ENCODE data around the gene KCTD11.
"Not testable (repeated sequence)": the region's sequence is repeated elsewhere in the genome, so short reads cannot be mapped to it uniquely, and the experiment has no call there.

KCTD11 gene

GRCh38 chr17:7341842-7342241 is 10.1 kb upstream of the KCTD11 start:
- DNase-seq (ENCODE audit: extremely low read depth in 1 of 2, low read depth in 1 of 2), result no peak

DNA sequence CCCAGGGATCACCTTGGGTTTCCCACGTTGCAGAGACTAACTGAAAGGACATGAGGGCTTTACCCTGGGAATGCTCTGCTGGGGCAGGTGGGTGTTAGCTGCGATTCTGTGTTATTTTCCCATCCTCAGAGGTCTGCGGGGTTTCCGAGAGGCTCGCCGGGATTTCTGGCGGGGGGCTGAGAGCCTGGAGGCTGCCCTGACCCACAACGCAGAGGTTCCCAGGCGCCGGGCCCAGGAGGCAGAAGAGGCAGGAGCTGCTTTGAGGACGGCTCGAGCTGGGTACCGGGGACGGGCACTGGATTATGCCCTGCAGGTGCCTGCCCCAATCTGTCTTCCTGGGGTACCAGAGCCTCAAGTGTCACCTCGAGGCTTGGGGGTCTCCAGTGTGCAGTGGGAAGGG is 8.7 kb upstream of the KCTD11 start:
- DNase-seq (ENCODE audit: extremely low read depth in 1 of 2, low read depth in 1 of 2), result no peak

- no peak for DNase-seq (ENCODE audit: extremely low read depth in 1 of 2, low read depth in 1 of 2)
Measured at GRCh38 chr17:7346761-7347614, 5.0 kb upstream of the KCTD11 start.

- no peak for DNase-seq (ENCODE audit: extremely low read depth in 1 of 2, low read depth in 1 of 2)
Measured at GRCh38 chr17:7347630-7348477, 4.1 kb upstream of the KCTD11 start.

DNA sequence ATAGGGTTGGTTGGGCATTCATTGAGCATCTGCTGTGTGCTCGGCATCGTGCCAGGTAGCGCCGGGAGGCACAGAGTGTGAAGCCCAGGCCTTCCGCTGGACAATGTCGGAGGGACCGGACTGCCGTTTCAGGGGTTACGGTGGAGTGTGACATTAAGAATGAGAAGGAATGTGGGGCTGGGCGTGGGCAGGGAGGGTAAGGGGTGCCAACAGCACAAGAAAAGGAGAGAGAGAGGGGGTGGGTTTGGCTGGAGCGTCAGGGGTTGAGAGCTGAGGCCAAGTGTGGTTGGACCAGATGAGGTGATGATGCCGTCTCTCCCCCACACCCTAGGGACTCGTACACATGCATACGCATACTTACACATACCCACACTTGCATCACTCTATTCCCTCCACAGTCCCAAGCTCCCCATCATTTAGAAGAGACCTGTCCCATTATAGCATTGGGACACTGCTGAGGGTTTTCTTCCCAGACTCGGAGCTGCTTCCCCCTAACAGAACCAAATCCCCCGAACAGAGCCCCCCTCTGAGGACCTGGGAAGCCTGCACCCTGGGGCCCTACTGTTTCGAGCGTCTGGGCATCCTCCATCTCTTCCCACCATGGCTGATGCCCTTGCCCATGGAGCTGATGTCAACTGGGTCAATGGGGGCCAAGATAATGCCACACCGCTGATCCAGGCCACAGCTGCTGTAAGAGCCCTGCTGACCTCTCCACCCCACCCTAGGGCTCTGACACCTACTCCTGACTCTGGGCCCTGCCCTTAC is 3.3 kb upstream of the KCTD11 start:
- no peak for DNase-seq (ENCODE audit: extremely low read depth in 1 of 2, low read depth in 1 of 2)

GRCh38 chr17:7352503-7352889 is 534 bp downstream of the KCTD11 start:
- no peak for DNase-seq (ENCODE audit: extremely low read depth in 1 of 2, low read depth in 1 of 2)

DNA sequence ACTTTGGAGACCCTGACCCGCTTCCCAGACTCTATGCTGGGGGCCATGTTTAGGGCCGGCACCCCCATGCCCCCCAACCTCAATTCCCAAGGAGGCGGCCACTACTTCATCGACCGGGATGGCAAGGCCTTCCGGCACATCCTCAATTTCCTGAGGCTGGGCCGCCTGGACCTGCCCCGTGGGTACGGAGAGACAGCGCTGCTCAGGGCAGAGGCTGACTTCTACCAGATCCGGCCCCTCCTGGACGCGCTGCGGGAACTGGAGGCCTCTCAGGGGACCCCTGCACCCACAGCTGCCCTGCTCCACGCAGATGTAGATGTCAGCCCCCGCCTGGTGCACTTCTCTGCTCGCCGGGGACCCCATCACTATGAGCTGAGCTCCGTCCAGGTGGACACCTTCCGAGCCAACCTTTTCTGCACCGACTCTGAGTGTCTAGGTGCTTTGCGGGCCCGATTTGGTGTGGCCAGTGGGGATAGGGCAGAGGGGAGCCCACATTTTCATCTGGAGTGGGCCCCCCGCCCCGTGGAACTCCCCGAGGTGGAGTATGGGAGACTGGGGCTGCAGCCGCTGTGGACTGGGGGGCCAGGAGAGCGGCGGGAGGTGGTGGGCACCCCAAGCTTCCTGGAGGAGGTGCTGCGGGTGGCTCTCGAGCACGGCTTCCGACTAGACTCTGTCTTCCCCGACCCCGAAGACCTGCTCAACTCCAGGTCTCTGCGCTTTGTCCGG is 1.1 kb downstream of the KCTD11 start:
- DNase-seq (ENCODE audit: extremely low read depth in 1 of 2, low read depth in 1 of 2), result no peak

DNA sequence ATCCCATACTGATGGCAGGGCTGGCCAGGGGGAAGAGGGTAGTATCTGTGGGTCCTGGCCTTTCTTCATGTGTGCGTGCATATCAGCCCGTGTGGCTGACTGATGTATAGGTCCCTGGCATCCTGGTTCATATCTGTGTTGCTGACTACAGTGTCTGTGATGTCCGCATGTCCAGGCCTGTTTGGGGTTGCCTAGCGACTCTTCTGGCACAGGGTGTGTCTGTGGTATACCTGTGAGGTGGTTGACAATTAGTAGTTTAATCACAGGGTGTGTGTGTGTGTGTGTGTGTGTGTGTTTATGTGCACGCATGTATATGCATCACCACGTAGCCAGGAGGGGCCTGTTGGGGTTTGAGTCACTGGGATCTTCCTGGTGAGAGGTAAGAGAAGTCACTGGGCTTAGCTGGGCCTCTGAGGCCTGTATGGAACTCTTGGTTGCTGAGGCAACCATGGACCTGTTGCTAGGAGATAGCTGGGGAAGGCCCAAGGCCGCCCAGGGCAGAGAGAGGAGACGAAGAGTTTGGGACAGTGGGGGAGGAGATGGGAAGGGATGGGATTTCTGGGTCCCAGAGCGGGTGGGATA is 2.4 kb downstream of the KCTD11 start:
- DNase-seq (ENCODE audit: extremely low read depth in 1 of 2, low read depth in 1 of 2), result no peak

DNA sequence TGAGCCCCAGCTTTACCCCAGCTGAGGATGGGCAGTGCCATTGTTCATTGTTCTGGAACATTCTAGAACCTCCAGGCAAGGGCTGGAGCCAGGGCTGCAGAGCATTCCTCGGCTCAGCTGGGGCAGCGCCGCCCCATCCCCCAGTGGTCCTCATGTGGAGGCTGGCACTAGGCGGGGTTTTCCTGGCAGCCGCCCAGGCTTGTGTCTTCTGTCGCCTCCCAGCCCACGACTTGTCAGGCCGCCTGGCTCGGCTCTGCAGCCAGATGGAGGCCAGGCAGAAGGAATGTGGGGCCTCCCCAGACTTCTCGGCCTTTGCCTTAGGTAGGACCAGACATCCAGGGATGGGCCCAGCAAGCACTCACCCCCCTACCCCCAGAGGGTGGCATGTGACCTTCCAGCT is 3.1 kb downstream of the KCTD11 start, which contains the start of gene TMEM95:
Gene TMEM95, plus strand, starts transcription at position 104 of the 400 bp plus-strand sequence. Its CDS starts 49 bp downstream, at position 153.
- no peak for DNase-seq (ENCODE audit: extremely low read depth in 1 of 2, low read depth in 1 of 2)

GRCh38 chr17:7355573-7355972 is 3.6 kb downstream of the KCTD11 start:
- no peak for DNase-seq (ENCODE audit: extremely low read depth in 1 of 2, low read depth in 1 of 2)

DNA sequence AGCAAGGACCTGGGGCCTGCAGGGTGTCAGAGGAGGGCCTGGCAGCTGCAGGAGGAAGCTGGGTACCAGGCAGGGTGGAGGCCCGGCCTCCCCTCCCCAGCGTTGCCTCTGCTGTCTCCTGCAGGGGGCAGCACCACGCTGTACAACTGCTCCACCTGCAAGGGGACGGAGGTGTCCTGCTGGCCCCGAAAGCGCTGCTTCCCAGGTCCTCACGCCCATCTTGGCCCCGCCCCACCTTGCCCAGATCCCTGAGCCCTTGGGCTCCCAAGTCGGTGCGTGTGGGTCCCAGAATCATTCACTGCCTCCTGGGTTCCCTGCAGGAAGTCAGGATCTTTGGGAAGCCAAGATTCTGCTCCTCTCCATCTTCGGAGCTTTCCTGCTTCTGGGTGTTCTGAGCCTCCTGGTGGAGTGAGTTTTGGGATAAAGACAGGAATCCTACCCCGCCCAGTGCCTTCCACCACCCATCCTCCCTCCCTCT is 4.1 kb downstream of the KCTD11 start:
- peak; percentile 63 to 80 for DNase-seq (ENCODE audit: extremely low read depth in 1 of 2, low read depth in 1 of 2)

- no peak for DNase-seq (ENCODE audit: extremely low read depth in 1 of 2, low read depth in 1 of 2)
Measured at GRCh38 chr17:7356756-7357155, 4.8 kb downstream of the KCTD11 start.

DNA sequence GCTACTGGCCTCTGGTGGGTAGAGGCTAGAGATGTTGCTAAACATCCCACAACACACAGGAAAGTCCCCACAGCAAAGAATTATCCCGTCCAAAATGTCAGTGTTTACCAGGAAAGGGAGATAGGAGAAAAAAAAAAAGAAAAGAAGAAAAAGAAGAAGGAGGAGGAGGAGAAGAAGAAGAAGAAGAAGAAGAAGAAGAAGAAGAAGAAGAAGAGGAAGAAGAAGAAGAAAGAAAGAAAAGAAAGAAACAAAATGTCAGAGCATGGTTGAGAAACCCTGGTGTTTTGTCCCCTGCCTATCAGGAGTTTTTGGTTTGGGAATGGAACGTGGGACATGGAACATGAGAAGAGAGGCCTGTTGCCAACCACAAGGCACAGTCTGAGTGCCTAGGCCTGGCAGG is 5.4 kb downstream of the KCTD11 start:
- DNase-seq (ENCODE audit: extremely low read depth in 1 of 2, low read depth in 1 of 2), result no peak

GRCh38 chr17:7361906-7362305 is 9.9 kb downstream of the KCTD11 start:
- no peak for DNase-seq (ENCODE audit: extremely low read depth in 1 of 2, low read depth in 1 of 2)

- no peak for DNase-seq (ENCODE audit: extremely low read depth in 1 of 2, low read depth in 1 of 2)
Measured at GRCh38 chr17:7363311-7363710, 11.3 kb downstream of the KCTD11 start.

GRCh38 chr17:7365963-7366362 is 14.0 kb downstream of the KCTD11 start:
- not testable (repeated sequence) for DNase-seq (ENCODE audit: extremely low read depth in 1 of 2, low read depth in 1 of 2)

DNA sequence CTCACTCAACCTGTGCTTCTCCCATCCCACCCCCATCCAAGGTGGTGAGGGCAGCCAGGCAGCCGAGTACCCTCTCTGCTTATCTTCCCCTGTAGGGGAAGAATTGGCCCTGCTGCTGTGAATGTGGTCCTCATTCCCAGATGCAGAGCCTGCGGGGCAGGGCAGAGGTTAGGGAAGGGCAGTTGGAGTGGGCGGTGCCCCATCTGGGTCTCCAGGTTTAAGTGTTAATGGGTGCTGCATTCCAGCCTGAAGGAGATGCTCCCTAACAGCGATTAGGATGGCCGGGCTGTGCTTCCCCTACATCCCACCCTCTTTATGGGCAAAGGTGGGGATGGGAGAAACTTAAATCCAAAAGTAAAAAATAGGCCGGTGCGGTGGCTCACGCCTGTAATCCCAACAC is 15.1 kb downstream of the KCTD11 start:
- no peak for DNase-seq (ENCODE audit: extremely low read depth in 1 of 2, low read depth in 1 of 2)

DNA sequence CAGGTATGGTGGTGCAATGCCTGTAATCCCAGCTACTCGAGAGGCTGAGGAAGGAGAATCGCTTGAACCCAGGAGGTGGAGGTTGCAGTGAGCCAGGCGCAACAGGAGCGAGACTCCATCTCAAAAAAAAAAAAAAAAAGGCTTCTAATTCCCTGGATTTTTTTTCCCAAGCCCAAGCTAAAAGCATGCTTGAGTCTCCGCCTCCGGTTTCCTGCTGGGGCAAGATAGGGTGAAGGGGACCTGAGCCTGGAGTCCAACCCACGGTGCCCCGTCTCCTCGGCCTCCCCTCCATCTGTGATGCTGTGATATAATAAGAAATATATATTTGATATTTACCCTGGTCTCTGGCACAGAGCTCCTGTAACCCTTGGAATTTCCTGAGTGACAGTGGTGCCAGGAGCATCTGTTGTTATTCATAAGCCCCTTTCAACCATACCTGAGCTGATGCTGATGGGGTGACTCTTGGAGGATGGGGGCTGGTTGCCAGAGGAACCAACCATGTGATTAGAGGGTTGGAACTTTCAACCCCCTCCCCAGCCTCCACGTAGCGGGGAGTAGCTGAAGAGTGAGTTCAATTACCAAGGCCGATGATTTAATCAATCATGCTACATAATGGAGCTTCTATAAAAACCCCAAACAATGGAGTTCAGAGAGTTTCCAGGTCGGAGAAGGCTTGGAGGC is 16.1 kb downstream of the KCTD11 start:
- DNase-seq (ENCODE audit: extremely low read depth in 1 of 2, low read depth in 1 of 2), result no peak

GRCh38 chr17:7368599-7368994 is 16.6 kb downstream of the KCTD11 start:
- DNase-seq (ENCODE audit: extremely low read depth in 1 of 2, low read depth in 1 of 2), result not testable (repeated sequence)
